ENCODE data around the gene SLC66A1.

GRCh38 chr1:19273106-19273843, 38.9 kb upstream of the SLC66A1 start:
- TF ChIP-seq CTCF (IDR thresholded peaks at IDR 0.05) (no peak), EZH2 (IDR thresholded peaks at IDR 0.05) (no peak)
